Keratinocyte (primary cell): ENCODE data around the gene ADAMTS17. TPM values are rescaled to one million over a fixed set of nuclear protein-coding genes. Genes with fewer than 3 reads are reported as not detected.

Experiments used
- DNase-seq: peaks from one replicate; pipeline ENCODE4 v3.0.0-alpha.2; 2011; ENCODE audit warnings: low read depth, missing footprints, low spot score
- FAIRE-seq: peaks from 2 replicates; lab custom pipeline; 2011; peaks lifted over from hg19 to GRCh38; lab: Jason Lieb, UNC
- H2AFZ ChIP-seq: 2 replicates; pipeline ENCODE4 v1.6.0; 2012; ENCODE audit warnings: low read length, control low read depth, inconsistent platforms; ENCODE audit not compliant: control insufficient read depth
- H3K27ac ChIP-seq: 2 replicates; pipeline ENCODE4 v1.5.1; 2011; ENCODE audit warnings: low read length; ENCODE audit not compliant: control insufficient read depth, insufficient read depth
- H3K27me3 ChIP-seq: 3 replicates; pipeline ENCODE4 v1.6.0; 2011; ENCODE audit warnings: low read length; ENCODE audit not compliant: control insufficient read depth, insufficient read depth; ENCODE audit errors: extremely low read depth
- H3K36me3 ChIP-seq, 2 experiments: 2 replicates in 1 of 2; 3 replicates in 1 of 2; pipeline ENCODE4 v1.5.1; 2011; ENCODE audit warnings: low read length in 2 of 2, mild to moderate bottlenecking in 1 of 2; ENCODE audit not compliant: control insufficient read depth in 2 of 2, insufficient read depth in 2 of 2; ENCODE audit errors: extremely low read depth in 1 of 2
- H3K4me1 ChIP-seq: 3 replicates; pipeline ENCODE4 v1.5.1; 2011; ENCODE audit warnings: low read length; ENCODE audit not compliant: control insufficient read depth, insufficient read depth; ENCODE audit errors: extremely low read depth
- H3K4me2 ChIP-seq: 3 replicates; pipeline ENCODE4 v1.6.0; 2011; ENCODE audit warnings: low read depth, low read length; ENCODE audit not compliant: control insufficient read depth, insufficient read depth; ENCODE audit errors: extremely low read depth
- H3K4me3 ChIP-seq, 3 experiments: fragments of 200-600 bp in 1 of 3; sonication (generic) in 1 of 3; 2 replicates in 2 of 3; 3 replicates in 1 of 3; pipeline ENCODE4 v1.5.1; 2011 to 2016; ENCODE audit warnings: low read length in 3 of 3, mild to moderate bottlenecking in 3 of 3, control low read depth in 2 of 3, inconsistent platforms in 1 of 3, low read depth in 1 of 3, mixed read lengths in 1 of 3, mixed run types in 1 of 3, moderate library complexity in 1 of 3; ENCODE audit not compliant: control insufficient read depth in 2 of 3, insufficient read depth in 2 of 3; ENCODE audit errors: extremely low read depth in 1 of 3
- H3K79me2 ChIP-seq: 2 replicates; pipeline ENCODE4 v1.6.0; 2012; ENCODE audit warnings: low read length; ENCODE audit not compliant: control insufficient read depth, insufficient read depth
- H3K9ac ChIP-seq: 3 replicates; pipeline ENCODE4 v1.6.0; 2011; ENCODE audit warnings: low read length; ENCODE audit not compliant: control insufficient read depth, insufficient read depth; ENCODE audit errors: extremely low read depth
- H3K9me1 ChIP-seq: 3 replicates; pipeline ENCODE4 v1.6.0; 2011; ENCODE audit warnings: low read length; ENCODE audit not compliant: control insufficient read depth, insufficient read depth; ENCODE audit errors: extremely low read depth
- H3K9me3 ChIP-seq: 2 replicates; pipeline ENCODE4 v1.5.1; 2012; ENCODE audit warnings: low read depth, low read length; ENCODE audit not compliant: control insufficient read depth
- H4K20me1 ChIP-seq: 3 replicates; pipeline ENCODE4 v1.6.0; 2011; ENCODE audit warnings: low read length; ENCODE audit not compliant: control insufficient read depth, insufficient read depth; ENCODE audit errors: extremely low read depth
- CTCF ChIP-seq, 3 experiments: IDR thresholded peaks in 1 of 3; conservative IDR thresholded peaks in 1 of 3; optimal IDR thresholded peaks in 1 of 3; 2 replicates in 2 of 3; 3 replicates in 1 of 3; pipeline versions ENCODE3 to v1.5.1; 2011; ENCODE audit warnings: low read length in 3 of 3, mild to moderate bottlenecking in 3 of 3, moderate library complexity in 2 of 3, control low read depth in 1 of 3, inconsistent platforms in 1 of 3; ENCODE audit not compliant: insufficient read depth in 2 of 3; ENCODE audit errors: extremely low read depth in 1 of 3
- EZH2 ChIP-seq: IDR thresholded peaks from one replicate; pipeline ENCODE4 v1.6.1; 2012; ENCODE audit warnings: inconsistent platforms, mild to moderate bottlenecking, low read length, moderate library complexity
- dilution Hi-C: fragments of 300-500 bp; cut with MboI; formaldehyde crosslinking; loops from one replicate; pipeline ENCODE4 v1.7.0; 2020; ENCODE audit warnings: low sequenced_read_pairs; ENCODE audit not compliant: extremely low pct_ligation_motif_present
- polyA plus RNA-seq, 5 experiments: library from polyadenylated mRNA; depleted of rRNA in 3 of 5; stranded (reverse) in 3 of 5; stranded (forward) in 1 of 5; unstranded in 1 of 5; fragments of >200 nt; gene quantifications; 1 replicate in 1 of 5; 2 replicates in 3 of 5; 3 replicates in 1 of 5; pipeline versions ENCODE4 v1.2.1 to v1.2.3, GENCODE V29; 2011 to 2012; ENCODE audit warnings: missing spikeins in 2 of 5, low read depth in 1 of 5, low replicate concordance in 1 of 5

Gene ADAMTS17
- polyA plus RNA-seq, 1 donor (not counting 4 experiments of a cell fraction or from before 2014, with no cell fraction given) = 0.18 TPM

GRCh38 chr15:99955532-99955931 lies 386.2 kb downstream of the ADAMTS17 start:
- Histone ChIP-seq H3K4me1 (peaks cover 5% of the 10 kb centered on the region), H3K27me3 (peaks cover 17% of the 10 kb centered on the region), H2AFZ (no peak overlapping the region), H3K36me3 (no peaks in the 10 kb centered on the region), H3K4me2 (no peak overlapping the region), H3K9ac (no peak overlapping the region), H3K27ac (no peak overlapping the region), H4K20me1 (no peaks in the 10 kb centered on the region), H3K79me2 (no peaks in the 10 kb centered on the region), H3K9me1 (no peaks in the 10 kb centered on the region), H3K9me3 (no peaks in the 10 kb centered on the region), H3K4me3 (no peak overlapping the region)
- TF ChIP-seq EZH2 (no peak), CTCF (optimal IDR thresholded peaks at IDR 0.05 in 1 of 3, IDR thresholded peaks at IDR 0.05 in 1 of 3, conservative IDR thresholded peaks at IDR 0.05 in 1 of 3; ENCODE audit: extremely low read depth in 1 of 3, insufficient read depth in 2 of 3, low read length in 3 of 3) (no peak)
- DNase-seq = no peak
- no peak for FAIRE-seq
- dilution Hi-C loops = no loop called here

- peaks cover 13% of the 10 kb centered on the region for H3K27me3 ChIP-seq
- no peaks in the 10 kb centered on the region for H3K36me3 ChIP-seq
- H3K9me1 ChIP-seq = no peaks in the 10 kb centered on the region
- DNase-seq = no peak
- no peak overlapping the region for H3K9ac ChIP-seq
- H3K27ac ChIP-seq = no peak overlapping the region
- dilution Hi-C loops = no loop called here
- no peak overlapping the region for H3K4me2 ChIP-seq
- no peaks in the 10 kb centered on the region for H3K79me2 ChIP-seq
- H3K4me3 ChIP-seq = no peak overlapping the region
- TF ChIP-seq CTCF (optimal IDR thresholded peaks at IDR 0.05 in 1 of 3, IDR thresholded peaks at IDR 0.05 in 1 of 3, conservative IDR thresholded peaks at IDR 0.05 in 1 of 3; ENCODE audit: extremely low read depth in 1 of 3, insufficient read depth in 2 of 3, low read length in 3 of 3) (no peak), EZH2 (no peak)
- no peak overlapping the region for H2AFZ ChIP-seq
- H4K20me1 ChIP-seq = no peaks in the 10 kb centered on the region
- no peaks in the 10 kb centered on the region for H3K9me3 ChIP-seq
- no peak for FAIRE-seq
- peaks cover 5% of the 10 kb centered on the region for H3K4me1 ChIP-seq
Measured at GRCh38 chr15:99955181-99955525, 386.6 kb downstream of the ADAMTS17 start.
